ENCODE results near the gene CCDC149.

DNA sequence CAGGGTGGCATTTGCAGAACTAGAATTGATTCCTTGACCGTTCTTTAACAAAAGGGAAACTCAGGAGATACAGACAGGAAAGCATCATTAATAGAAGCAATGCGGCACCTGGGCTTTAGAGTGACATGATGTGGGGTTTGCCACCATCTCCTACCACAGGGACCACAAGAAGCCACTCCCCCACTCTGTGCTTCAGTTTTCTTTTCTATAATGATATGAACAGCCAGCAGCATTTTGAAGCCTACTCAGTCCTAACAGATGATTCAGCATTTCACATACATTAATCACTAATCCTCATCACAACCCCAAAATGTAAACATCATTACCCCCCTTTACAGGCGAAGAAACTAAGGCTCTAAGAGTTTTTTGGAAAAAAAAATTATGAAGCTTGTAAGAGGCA, 22.9 kb downstream of the CCDC149 start:
- TF ChIP-seq POLR2AphosphoS5 (IDR thresholded peaks at IDR 0.05) (no peak), EP300 (IDR thresholded peaks at IDR 0.05) (no peak)
- TF ChIP-seq, protein P1, sequence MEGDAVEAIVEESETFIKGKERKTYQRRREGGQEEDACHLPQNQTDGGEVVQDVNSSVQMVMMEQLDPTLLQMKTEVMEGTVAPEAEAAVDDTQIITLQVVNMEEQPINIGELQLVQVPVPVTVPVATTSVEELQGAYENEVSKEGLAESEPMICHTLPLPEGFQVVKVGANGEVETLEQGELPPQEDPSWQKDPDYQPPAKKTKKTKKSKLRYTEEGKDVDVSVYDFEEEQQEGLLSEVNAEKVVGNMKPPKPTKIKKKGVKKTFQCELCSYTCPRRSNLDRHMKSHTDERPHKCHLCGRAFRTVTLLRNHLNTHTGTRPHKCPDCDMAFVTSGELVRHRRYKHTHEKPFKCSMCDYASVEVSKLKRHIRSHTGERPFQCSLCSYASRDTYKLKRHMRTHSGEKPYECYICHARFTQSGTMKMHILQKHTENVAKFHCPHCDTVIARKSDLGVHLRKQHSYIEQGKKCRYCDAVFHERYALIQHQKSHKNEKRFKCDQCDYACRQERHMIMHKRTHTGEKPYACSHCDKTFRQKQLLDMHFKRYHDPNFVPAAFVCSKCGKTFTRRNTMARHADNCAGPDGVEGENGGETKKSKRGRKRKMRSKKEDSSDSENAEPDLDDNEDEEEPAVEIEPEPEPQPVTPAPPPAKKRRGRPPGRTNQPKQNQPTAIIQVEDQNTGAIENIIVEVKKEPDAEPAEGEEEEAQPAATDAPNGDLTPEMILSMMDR (IDR thresholded peaks at IDR 0.05) = no peak
